Hepatocyte (in vitro differentiated cells): ENCODE results near the gene NHERF2. TPM values are rescaled to one million over a fixed set of nuclear protein-coding genes. Genes with fewer than 3 reads are reported as not detected.

Experiments used
- DNase-seq: peaks from one replicate; pipeline ENCODE4 v3.0.0-alpha.2; 2016; ENCODE audit warnings: low spot score
- H2AFZ ChIP-seq: fragments of 200-600 bp; sonication (generic); 2 replicates; pipeline ENCODE4 v1.6.0; 2016; ENCODE audit warnings: antibody characterized with exemption, mild to moderate bottlenecking
- H3K27ac ChIP-seq: fragments of 200-600 bp; sonication (generic); 2 replicates; pipeline ENCODE4 v1.5.1; 2016; ENCODE audit warnings: mild to moderate bottlenecking
- H3K27me3 ChIP-seq: fragments of 200-600 bp; sonication (generic); 2 replicates; pipeline ENCODE4 v1.6.1; 2016
- H3K36me3 ChIP-seq: fragments of 200-600 bp; sonication (generic); replicated peaks from 2 replicates; pipeline ENCODE4 v1.5.1; 2016; ENCODE audit warnings: low read depth; ENCODE audit not compliant: insufficient read depth
- H3K4me1 ChIP-seq: fragments of 200-600 bp; sonication (generic); 2 replicates; pipeline ENCODE4 v1.5.1; 2016; ENCODE audit warnings: mild to moderate bottlenecking, moderate library complexity; ENCODE audit not compliant: insufficient read depth
- H3K4me2 ChIP-seq: fragments of 200-600 bp; sonication (generic); 2 replicates; pipeline ENCODE4 v1.6.0; 2016
- H3K4me3 ChIP-seq: fragments of 200-600 bp; sonication (generic); 2 replicates; pipeline ENCODE4 v1.5.1; 2016; ENCODE audit warnings: mild to moderate bottlenecking
- H3K79me2 ChIP-seq: fragments of 200-600 bp; sonication (generic); 2 replicates; pipeline ENCODE4 v1.6.0; 2017; ENCODE audit warnings: mild to moderate bottlenecking
- H3K9me2 ChIP-seq: fragments of 200-600 bp; sonication (generic); replicated peaks from 2 replicates; pipeline ENCODE4 v1.6.0; 2017; ENCODE audit warnings: mild to moderate bottlenecking; ENCODE audit not compliant: insufficient read depth
- H3K9me3 ChIP-seq: fragments of 200-600 bp; sonication (generic); 2 replicates; pipeline ENCODE4 v1.5.1; 2016; ENCODE audit warnings: low read depth, mild to moderate bottlenecking
- H4K20me1 ChIP-seq: fragments of 200-600 bp; sonication (generic); 2 replicates; pipeline ENCODE4 v1.6.0; 2016; ENCODE audit warnings: mild to moderate bottlenecking; ENCODE audit not compliant: insufficient read depth, poor library complexity, severe bottlenecking
- EZH2 ChIP-seq: fragments of 200-600 bp; sonication (generic); IDR thresholded peaks from 2 replicates; pipeline ENCODE4 v1.6.1; 2016; ENCODE audit warnings: antibody characterized with exemption, mild to moderate bottlenecking, borderline replicate concordance
- EZH2phosphoT487 ChIP-seq: fragments of 200-600 bp; sonication (generic); IDR thresholded peaks from one replicate; pipeline ENCODE4 v1.6.1; 2018; ENCODE audit warnings: antibody characterized with exemption, mild to moderate bottlenecking, low read depth, moderate library complexity; ENCODE audit not compliant: unreplicated experiment, severe bottlenecking
- WGBS: methylation state at CpG from one replicate; pipeline ENCODE4 v1.1.6; 2016; ENCODE audit warnings: low lambda C conversion rate; ENCODE audit errors: missing lambda C conversion rate; 5-methylcytosine and 5-hydroxymethylcytosine counted together
- polyA plus RNA-seq: library from polyadenylated mRNA; unstranded; fragments of >200 nt; fragmentation: Nextera tagmentation; extraction: Ambion mirVana; gene quantifications from 2 replicates; pipeline ENCODE4 v1.2.1, GENCODE V29; 2016
- total RNA-seq: library from RNA; depleted of rRNA; stranded (reverse); fragments of >200 nt; gene quantifications from 2 replicates; pipeline ENCODE4 v1.2.3, GENCODE V29; 2014
- TF ChIP-seq, protein P1 (sequence below): fragments of 200-600 bp; sonication (generic); IDR thresholded peaks from 2 replicates; pipeline ENCODE4 v1.5.1; 2016; ENCODE audit warnings: antibody characterized with exemption, mild to moderate bottlenecking; ENCODE audit not compliant: poor library complexity

NHERF2 gene
- total and polyA plus RNA-seq, 2 experiments from 2014 or later, result 29.6 to 43.8 TPM

DNA sequence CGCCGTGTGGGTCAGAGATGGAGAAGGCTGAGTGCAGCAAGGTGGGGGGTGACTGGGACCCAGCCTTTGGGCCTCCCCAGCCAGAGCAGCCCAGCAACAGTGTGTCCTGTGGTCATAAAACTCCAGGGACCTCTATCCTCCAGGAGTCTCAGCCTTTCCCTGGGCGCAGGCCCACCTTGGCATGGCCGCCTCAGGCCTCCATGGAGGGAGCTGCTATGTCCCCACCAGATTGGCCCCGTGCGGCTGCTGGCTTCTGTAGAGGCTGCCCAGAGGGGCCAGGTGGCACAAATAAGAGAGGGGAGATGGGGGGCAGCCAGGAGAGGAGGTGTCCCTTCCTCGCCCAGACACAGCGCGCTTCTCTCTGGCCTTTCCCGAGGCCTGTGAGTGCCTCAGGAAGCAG is 39.5 kb upstream of the NHERF2 start:
- TF ChIP-seq EZH2, result no peak
- no peak for TF ChIP-seq EZH2phosphoT487
- TF ChIP-seq, protein P1, sequence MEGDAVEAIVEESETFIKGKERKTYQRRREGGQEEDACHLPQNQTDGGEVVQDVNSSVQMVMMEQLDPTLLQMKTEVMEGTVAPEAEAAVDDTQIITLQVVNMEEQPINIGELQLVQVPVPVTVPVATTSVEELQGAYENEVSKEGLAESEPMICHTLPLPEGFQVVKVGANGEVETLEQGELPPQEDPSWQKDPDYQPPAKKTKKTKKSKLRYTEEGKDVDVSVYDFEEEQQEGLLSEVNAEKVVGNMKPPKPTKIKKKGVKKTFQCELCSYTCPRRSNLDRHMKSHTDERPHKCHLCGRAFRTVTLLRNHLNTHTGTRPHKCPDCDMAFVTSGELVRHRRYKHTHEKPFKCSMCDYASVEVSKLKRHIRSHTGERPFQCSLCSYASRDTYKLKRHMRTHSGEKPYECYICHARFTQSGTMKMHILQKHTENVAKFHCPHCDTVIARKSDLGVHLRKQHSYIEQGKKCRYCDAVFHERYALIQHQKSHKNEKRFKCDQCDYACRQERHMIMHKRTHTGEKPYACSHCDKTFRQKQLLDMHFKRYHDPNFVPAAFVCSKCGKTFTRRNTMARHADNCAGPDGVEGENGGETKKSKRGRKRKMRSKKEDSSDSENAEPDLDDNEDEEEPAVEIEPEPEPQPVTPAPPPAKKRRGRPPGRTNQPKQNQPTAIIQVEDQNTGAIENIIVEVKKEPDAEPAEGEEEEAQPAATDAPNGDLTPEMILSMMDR, result no peak
- H3K27me3 ChIP-seq, result peaks cover 28% of the 10 kb centered on the region
- H3K4me2 ChIP-seq, result no peak overlapping the region
- H3K9me2 ChIP-seq, result no peaks in the 10 kb centered on the region
- no peaks in the 10 kb centered on the region for H3K9me3 ChIP-seq
- H3K79me2 ChIP-seq, result peaks cover 22% of the 10 kb centered on the region
- H3K4me3 ChIP-seq, result no peak overlapping the region
- no peak for DNase-seq
- H2AFZ ChIP-seq, result no peak overlapping the region
- H3K27ac ChIP-seq, result no peak overlapping the region
- H3K4me1 ChIP-seq, result peaks cover 36% of the 10 kb centered on the region
- no peaks in the 10 kb centered on the region for H3K36me3 ChIP-seq
- 100% methylated on average over 10 of the region's 10 CpGs for WGBS
- peaks cover 3% of the 10 kb centered on the region for H4K20me1 ChIP-seq

DNA sequence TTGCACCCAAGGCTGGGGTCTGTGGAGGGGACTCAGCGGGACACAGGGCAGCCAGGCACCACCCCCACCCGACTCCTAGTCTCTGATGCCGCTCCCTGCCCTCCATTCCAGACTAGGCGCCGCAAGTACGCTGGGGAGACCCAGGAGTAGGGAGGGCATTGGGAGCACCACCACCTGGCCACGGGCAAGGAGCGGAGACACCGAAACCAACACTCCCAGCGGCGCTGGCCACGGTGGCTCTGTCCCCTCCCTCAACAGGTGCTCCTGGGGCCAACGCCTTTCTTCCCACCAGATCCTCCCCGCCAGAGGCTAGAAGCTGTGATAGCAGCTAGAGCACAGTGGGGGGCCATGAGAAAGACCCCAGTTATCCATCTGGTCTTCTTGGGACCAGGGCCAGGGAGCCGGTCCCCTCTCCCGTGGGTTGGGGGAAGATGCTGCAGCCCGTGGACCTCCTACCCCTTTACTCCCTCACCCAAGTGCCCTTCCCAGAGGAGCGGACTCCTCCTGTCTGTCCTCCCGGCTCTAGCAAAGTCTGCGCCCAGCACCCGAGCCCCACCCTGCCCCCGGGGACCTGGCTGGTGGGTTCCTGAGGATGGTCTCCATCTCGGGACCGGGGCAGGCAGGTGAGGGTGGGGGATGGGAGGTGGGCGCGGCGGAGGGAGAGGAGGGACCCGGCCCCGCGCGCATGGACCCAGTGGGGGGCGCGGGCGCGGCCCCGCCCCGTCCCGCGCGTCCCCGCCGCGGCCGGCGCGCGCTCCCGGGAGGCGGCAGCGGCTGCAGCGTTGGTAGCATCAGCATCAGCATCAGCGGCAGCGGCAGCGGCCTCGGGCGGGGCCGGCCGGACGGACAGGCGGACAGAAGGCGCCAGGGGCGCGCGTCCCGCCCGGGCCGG is 37.2 kb upstream of the NHERF2 start, which contains the start of gene SYNGR3:
Gene SYNGR3, plus strand, starts transcription at position 762 of the 892 bp plus-strand sequence. CDS start 133 bp downstream, outside the sequence.
- DNase-seq, result peak; percentile 56
- no peak within 1 kb of the TSS for H3K27ac ChIP-seq
- peaks cover 27% of the 10 kb centered on the region for H3K27me3 ChIP-seq
- peaks cover 3% of the 10 kb centered on the region for H4K20me1 ChIP-seq
- peak within 1 kb of the TSS; percentile 15 for H3K4me3 ChIP-seq
- H3K4me1 ChIP-seq, result peaks cover 32% of the 10 kb centered on the region
- peaks cover 22% of the 10 kb centered on the region for H3K79me2 ChIP-seq
- H2AFZ ChIP-seq, result peak within 1 kb of the TSS; percentile 53
- H3K36me3 ChIP-seq, result no peaks in the 10 kb centered on the region
- no peaks in the 10 kb centered on the region for H3K9me2 ChIP-seq
- H3K4me2 ChIP-seq, result peak within 1 kb of the TSS; percentile 82
- no peaks in the 10 kb centered on the region for H3K9me3 ChIP-seq
- TF ChIP-seq EZH2phosphoT487 (no peak), EZH2 (peak; percentile 43)
- WGBS, result 27% methylated on average over 16 of the region's 67 CpGs

DNA sequence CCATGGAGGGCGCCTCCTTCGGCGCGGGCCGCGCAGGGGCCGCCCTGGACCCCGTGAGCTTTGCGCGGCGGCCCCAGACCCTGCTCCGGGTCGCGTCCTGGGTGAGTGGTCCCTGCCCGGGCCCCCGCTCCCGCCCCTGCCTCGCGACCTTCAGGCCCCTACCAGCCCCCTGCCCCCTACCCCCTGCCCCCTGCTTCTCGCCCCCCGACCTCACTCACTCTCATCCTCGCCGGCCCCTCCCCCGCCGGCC is 36.7 kb upstream of the NHERF2 start:
- H4K20me1 ChIP-seq, result peaks cover 3% of the 10 kb centered on the region
- no peaks in the 10 kb centered on the region for H3K9me2 ChIP-seq
- peaks cover 27% of the 10 kb centered on the region for H3K4me1 ChIP-seq
- DNase-seq, result no peak
- no peaks in the 10 kb centered on the region for H3K36me3 ChIP-seq
- TF ChIP-seq EZH2phosphoT487 (no peak), EZH2 (no peak)
- TF ChIP-seq, protein P1, result no peak
- H2AFZ ChIP-seq, result no peak overlapping the region
- no peaks in the 10 kb centered on the region for H3K9me3 ChIP-seq
- no peak overlapping the region for H3K4me3 ChIP-seq
- H3K4me2 ChIP-seq, result peak overlapping the region; percentile 82
- 0% methylated on average over 4 of the region's 25 CpGs for WGBS
- peaks cover 16% of the 10 kb centered on the region for H3K79me2 ChIP-seq
- peaks cover 27% of the 10 kb centered on the region for H3K27me3 ChIP-seq
- H3K27ac ChIP-seq, result no peak overlapping the region
